Osteoblast (primary cell): Measurements from ENCODE around the gene LSR. TPM values are rescaled to one million over a fixed set of nuclear protein-coding genes. Genes with fewer than 3 reads are reported as not detected.
A peak's percentile ranks its signal among the peaks of the same experiment; 100 is the strongest.

Experiments
- DNase-seq: peaks from one replicate; pipeline ENCODE4 v3.0.0; 2011; ENCODE audit warnings: low spot score, mixed read lengths; ENCODE audit not compliant: insufficient read length; ENCODE audit errors: missing footprints
- H2AFZ ChIP-seq: 2 replicates; pipeline ENCODE4 v1.6.0; 2011; ENCODE audit warnings: mild to moderate bottlenecking, low read length
- H3K27ac ChIP-seq: 2 replicates; pipeline ENCODE4 v1.5.1; 2011; ENCODE audit warnings: mild to moderate bottlenecking, low read depth, low read length, moderate library complexity
- H3K27me3 ChIP-seq: 2 replicates; pipeline ENCODE4 v1.6.0; 2012; ENCODE audit warnings: mild to moderate bottlenecking, control low read depth, inconsistent platforms, low read length, moderate library complexity; ENCODE audit not compliant: insufficient read depth
- H3K36me3 ChIP-seq: 2 replicates; pipeline ENCODE4 v1.5.1; 2011; ENCODE audit warnings: mild to moderate bottlenecking, low read length, control low read depth, moderate library complexity; ENCODE audit not compliant: insufficient read depth
- H3K4me1 ChIP-seq: 2 replicates; pipeline ENCODE4 v1.5.1; 2011; ENCODE audit warnings: mild to moderate bottlenecking, low read length, control low read depth, moderate library complexity; ENCODE audit not compliant: insufficient read depth
- H3K4me2 ChIP-seq: 2 replicates; pipeline ENCODE4 v1.6.0; 2011; ENCODE audit warnings: mild to moderate bottlenecking, low read length; ENCODE audit not compliant: insufficient read depth
- H3K4me3 ChIP-seq: fragments of 200-600 bp; sonication (generic); 3 replicates; pipeline ENCODE4 v1.5.1; 2012; ENCODE audit warnings: mild to moderate bottlenecking, low read length, inconsistent platforms; ENCODE audit not compliant: insufficient read depth
- H3K79me2 ChIP-seq: 2 replicates; pipeline ENCODE4 v1.6.0; 2012; ENCODE audit warnings: mild to moderate bottlenecking, low read length, control low read depth, inconsistent platforms; ENCODE audit not compliant: insufficient read depth
- H3K9me3 ChIP-seq: 2 replicates; pipeline ENCODE4 v1.5.1; 2011; ENCODE audit warnings: low read depth, low read length, control low read depth
- H4K20me1 ChIP-seq: 2 replicates; pipeline ENCODE4 v1.6.0; 2012; ENCODE audit warnings: mild to moderate bottlenecking, low read length, control low read depth; ENCODE audit not compliant: insufficient read depth
- total RNA-seq: library from RNA; depleted of rRNA; stranded (reverse); fragments of >200 nt; gene quantifications from 2 replicates; pipeline ENCODE4 v1.2.3, GENCODE V29; 2012
- TF ChIP-seq, protein P1 (sequence below): IDR thresholded peaks from 2 replicates; pipeline ENCODE4 v1.5.1; 2011; ENCODE audit warnings: mild to moderate bottlenecking, low read depth, low read length, moderate library complexity; ENCODE audit errors: extremely low read depth

The LSR gene
- total RNA-seq, 1 donor, result 0.36 TPM

DNA sequence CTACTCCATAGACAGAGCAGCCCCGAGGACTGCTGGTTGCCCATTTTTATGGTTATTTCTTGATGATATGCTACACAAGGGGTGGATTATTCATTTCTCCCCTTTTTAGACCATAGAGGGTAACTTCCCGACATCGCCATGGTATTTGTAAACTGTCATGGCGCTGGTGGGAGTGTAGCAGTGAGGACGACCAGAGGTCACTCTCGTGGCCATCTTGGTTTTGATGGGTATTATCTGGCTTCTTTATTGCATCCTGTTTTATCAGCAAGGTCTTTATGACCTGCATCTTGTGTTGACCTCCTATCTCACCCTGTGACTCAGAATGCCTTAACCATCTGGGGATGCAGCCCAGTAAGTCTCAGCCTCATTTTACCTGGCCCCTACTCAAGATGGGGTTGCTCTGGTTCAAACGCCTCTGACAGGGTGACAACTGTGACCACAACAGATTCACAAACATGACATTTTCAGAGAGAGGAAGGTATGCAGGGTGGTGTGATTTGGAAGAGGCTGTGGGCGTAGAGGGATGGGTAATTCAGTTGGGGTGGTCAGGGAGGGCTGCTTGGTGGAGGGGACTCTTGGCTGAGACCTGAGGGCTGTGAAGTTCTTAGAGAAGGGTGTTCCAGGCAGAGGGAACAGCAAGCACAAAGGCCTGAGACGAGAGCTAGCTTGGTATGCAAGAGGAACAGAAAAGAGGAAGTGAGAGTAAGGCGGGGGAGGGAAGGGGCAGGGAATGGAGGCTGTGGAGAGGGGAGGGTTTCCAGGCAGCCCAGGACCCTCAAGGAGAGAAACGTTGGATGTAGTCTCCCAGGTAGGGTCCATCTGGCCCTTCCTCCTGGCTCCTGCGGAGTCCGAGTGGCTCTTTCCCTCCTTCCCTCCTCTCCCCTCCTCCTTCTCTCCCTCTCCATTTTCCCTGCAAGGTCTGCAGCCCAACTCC, 43.7 kb upstream of the LSR start:
- DNase-seq, result no peak
- Histone ChIP-seq H3K9me3 (no peaks in the 10 kb centered on the region), H3K79me2 (no peaks in the 10 kb centered on the region), H3K4me1 (no peaks in the 10 kb centered on the region), H3K27me3 (peaks cover 9% of the 10 kb centered on the region), H3K4me2 (no peak overlapping the region), H2AFZ (no peak overlapping the region), H3K4me3 (no peak overlapping the region), H4K20me1 (no peaks in the 10 kb centered on the region), H3K27ac (no peak overlapping the region), H3K36me3 (no peaks in the 10 kb centered on the region)
- TF ChIP-seq, protein P1, sequence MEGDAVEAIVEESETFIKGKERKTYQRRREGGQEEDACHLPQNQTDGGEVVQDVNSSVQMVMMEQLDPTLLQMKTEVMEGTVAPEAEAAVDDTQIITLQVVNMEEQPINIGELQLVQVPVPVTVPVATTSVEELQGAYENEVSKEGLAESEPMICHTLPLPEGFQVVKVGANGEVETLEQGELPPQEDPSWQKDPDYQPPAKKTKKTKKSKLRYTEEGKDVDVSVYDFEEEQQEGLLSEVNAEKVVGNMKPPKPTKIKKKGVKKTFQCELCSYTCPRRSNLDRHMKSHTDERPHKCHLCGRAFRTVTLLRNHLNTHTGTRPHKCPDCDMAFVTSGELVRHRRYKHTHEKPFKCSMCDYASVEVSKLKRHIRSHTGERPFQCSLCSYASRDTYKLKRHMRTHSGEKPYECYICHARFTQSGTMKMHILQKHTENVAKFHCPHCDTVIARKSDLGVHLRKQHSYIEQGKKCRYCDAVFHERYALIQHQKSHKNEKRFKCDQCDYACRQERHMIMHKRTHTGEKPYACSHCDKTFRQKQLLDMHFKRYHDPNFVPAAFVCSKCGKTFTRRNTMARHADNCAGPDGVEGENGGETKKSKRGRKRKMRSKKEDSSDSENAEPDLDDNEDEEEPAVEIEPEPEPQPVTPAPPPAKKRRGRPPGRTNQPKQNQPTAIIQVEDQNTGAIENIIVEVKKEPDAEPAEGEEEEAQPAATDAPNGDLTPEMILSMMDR, result no peak

DNA sequence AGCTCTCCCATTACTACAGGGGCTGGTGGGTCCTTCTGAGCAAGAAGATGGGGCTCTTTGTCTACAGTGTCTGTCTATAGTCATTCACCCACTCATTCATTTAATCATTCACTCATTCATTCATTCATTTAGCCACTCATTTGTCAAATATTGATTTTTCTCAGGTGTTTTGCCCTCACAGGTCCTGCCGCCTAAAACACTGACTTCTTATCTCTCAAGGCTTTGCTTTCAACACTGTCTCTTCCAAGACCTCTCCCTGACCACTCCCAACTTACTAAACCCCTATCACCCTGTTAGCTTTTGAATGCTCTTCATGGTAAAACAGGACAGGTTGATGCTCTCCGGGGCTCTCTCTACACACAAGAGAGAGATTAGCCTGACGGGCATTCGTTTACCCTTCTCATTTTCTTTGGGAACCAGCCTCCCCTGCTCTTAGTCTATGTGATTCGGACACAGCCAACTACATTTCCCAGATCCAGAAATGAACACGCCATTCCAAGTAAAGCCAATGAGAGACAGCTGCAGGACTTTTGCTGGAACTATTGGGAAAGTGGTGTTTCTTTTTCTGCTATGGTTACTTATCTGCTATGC, 43.0 kb upstream of the LSR start:
- Histone ChIP-seq H2AFZ (no peak overlapping the region), H3K79me2 (no peaks in the 10 kb centered on the region), H3K4me3 (no peak overlapping the region), H3K36me3 (no peaks in the 10 kb centered on the region), H4K20me1 (no peaks in the 10 kb centered on the region), H3K27me3 (peaks cover 6% of the 10 kb centered on the region), H3K9me3 (no peaks in the 10 kb centered on the region), H3K4me2 (no peak overlapping the region), H3K27ac (no peak overlapping the region), H3K4me1 (no peaks in the 10 kb centered on the region)
- peak; percentile 62 for DNase-seq
- TF ChIP-seq, protein P1, result no peak

DNA sequence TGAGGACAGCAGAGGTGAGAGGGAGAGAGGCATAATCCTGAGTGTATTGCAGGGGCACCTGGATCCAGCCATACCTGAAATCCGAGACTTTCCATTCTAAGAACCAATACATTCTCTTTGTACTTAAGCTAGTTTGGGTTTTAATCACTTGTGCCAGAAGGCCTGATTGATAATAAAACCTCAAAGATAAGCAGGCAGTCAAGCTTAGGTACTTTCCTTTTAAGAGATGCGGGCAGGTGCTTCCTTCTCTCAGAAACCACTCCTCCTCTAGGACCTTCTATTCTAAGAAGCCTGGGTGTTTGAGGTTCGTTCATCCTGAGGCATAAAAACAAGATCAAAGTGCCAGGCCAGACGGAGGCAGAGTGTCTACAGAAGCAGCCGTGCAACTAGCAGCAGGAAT, 42.4 kb upstream of the LSR start:
- Histone ChIP-seq H3K79me2 (no peaks in the 10 kb centered on the region), H3K27ac (no peak overlapping the region), H3K4me1 (no peaks in the 10 kb centered on the region), H2AFZ (no peak overlapping the region), H3K4me3 (no peak overlapping the region), H4K20me1 (no peaks in the 10 kb centered on the region), H3K9me3 (no peaks in the 10 kb centered on the region), H3K36me3 (no peaks in the 10 kb centered on the region), H3K27me3 (peaks cover 3% of the 10 kb centered on the region), H3K4me2 (no peak overlapping the region)
- TF ChIP-seq, protein P1, result no peak
- peak; percentile 27 for DNase-seq

DNA sequence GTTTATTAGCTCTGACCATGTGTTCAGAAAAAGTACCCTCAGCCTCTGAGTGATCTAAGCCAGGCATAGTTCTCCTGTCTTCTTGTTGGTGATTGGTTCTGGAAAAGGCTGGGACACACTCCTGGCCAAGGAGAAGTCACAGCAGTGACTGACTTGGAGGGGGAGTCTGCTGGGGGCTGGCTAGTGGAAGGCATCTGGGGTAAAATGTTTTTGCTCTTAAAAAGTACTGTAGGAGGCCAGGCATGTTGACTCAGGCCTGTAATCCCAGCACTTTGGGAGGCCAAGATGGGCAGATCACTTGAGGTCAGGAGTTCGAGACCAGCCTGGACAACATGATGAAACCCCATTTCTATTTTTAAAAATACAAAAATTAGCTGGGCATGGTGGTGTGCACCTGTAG, 41.9 kb upstream of the LSR start:
- no peak for DNase-seq
- H3K4me3 ChIP-seq, result no peak overlapping the region
- H3K27me3 ChIP-seq, result no peaks in the 10 kb centered on the region
- no peaks in the 10 kb centered on the region for H4K20me1 ChIP-seq
- H3K9me3 ChIP-seq, result no peaks in the 10 kb centered on the region
- no peaks in the 10 kb centered on the region for H3K36me3 ChIP-seq
- no peaks in the 10 kb centered on the region for H3K4me1 ChIP-seq
- H3K27ac ChIP-seq, result no peak overlapping the region
- TF ChIP-seq, protein P1, result no peak
- no peaks in the 10 kb centered on the region for H3K79me2 ChIP-seq
- H2AFZ ChIP-seq, result no peak overlapping the region
- H3K4me2 ChIP-seq, result no peak overlapping the region
